RWPE1 (cell line): ENCODE data around the gene MYH13.

Experiments
- CTCF ChIA-PET: fragments of 350-600 bp; sonication (Branson Sonifier 250); formaldehyde crosslinking; extraction: SDS; loops from one replicate; lab custom pipeline; 2021; lab: Yijun Ruan, JAX
- POLR2A ChIA-PET: fragments of 400-600 bp; formaldehyde crosslinking; extraction: SDS; loops from one replicate; lab custom pipeline; 2020; ENCODE audit warnings: antibody characterized with exemption; ENCODE audit not compliant: low non-redundant PET; lab: Yijun Ruan, JAX
- DNase-seq: peaks from one replicate; pipeline ENCODE4 v3.0.0; 2012; ENCODE audit warnings: low spot score
- H3K27ac ChIP-seq: fragments of 450-650 bp; 2 replicates; pipeline ENCODE4 v1.5.1; 2017
- CTCF ChIP-seq: fragments of 450-650 bp; conservative IDR thresholded peaks from 2 replicates; pipeline ENCODE4 v1.5.1; 2017; ENCODE audit warnings: low read depth, mild to moderate bottlenecking

Gene MYH13

GRCh38 chr17:10337976-10338375 lies 34.8 kb downstream of the MYH13 start:
- no peak overlapping the region for H3K27ac ChIP-seq
- DNase-seq: no peak
- ChIA-PET POLR2A (no interaction called here), CTCF (no interaction called here)
- TF ChIP-seq CTCF: no peak

GRCh38 chr17:10337136-10337535 lies 35.7 kb downstream of the MYH13 start:
- DNase-seq: no peak
- POLR2A ChIA-PET: no interaction called here
- CTCF ChIA-PET: no interaction called here
- no peak overlapping the region for H3K27ac ChIP-seq
- TF ChIP-seq CTCF: no peak

- no peak overlapping the region for H3K27ac ChIP-seq
- POLR2A ChIA-PET: no interaction called here
- no peak for TF ChIP-seq CTCF
- no peak for DNase-seq
- CTCF ChIA-PET: no interaction called here
Measured at GRCh38 chr17:10336393-10336792, 36.4 kb downstream of the MYH13 start.

GRCh38 chr17:10332515-10332914 lies 40.3 kb downstream of the MYH13 start:
- TF ChIP-seq CTCF: no peak
- H3K27ac ChIP-seq: no peak overlapping the region
- ChIA-PET POLR2A (no interaction called here), CTCF (interaction anchor here (0.7 to 1.5 kb wide), 2 partner anchors 15 to 283 kb away, joined by 3 to 4 read pairs; no protein-coding TSS in a partner anchor)
- no peak for DNase-seq

- no peak for DNase-seq
- ChIA-PET POLR2A (no interaction called here), CTCF (interaction anchor here (0.6 to 1.8 kb wide), 6 partner anchors 239 to 303 kb away, joined by 3 to 11 read pairs (median 4); no protein-coding TSS in a partner anchor)
- TF ChIP-seq CTCF: no peak
- H3K27ac ChIP-seq: no peak overlapping the region
Measured at GRCh38 chr17:10328971-10329923, 43.6 kb downstream of the MYH13 start.

GRCh38 chr17:10328206-10328605 lies 44.6 kb downstream of the MYH13 start:
- ChIA-PET CTCF (interaction anchor here (0.6 to 1.8 kb wide), 10 partner anchors 78 to 1764 kb away, joined by 3 to 11 read pairs (median 4); no protein-coding TSS in a partner anchor), POLR2A (no interaction called here)
- H3K27ac ChIP-seq: no peak overlapping the region
- no peak for DNase-seq
- TF ChIP-seq CTCF: no peak
